H9 (cell line): Measurements from ENCODE around the gene NBL1. TPM values are rescaled to one million over a fixed set of nuclear protein-coding genes. Genes with fewer than 3 reads are reported as not detected.

ENCODE experiments used
- DNase-seq: peaks from one replicate; pipeline ENCODE4 v3.0.0-alpha.2; 2017
- H2AFZ ChIP-seq: one replicate; pipeline ENCODE4 v1.6.1; 2013; ENCODE audit warnings: mild to moderate bottlenecking, low read length, control low read depth, moderate library complexity
- H2AK5ac ChIP-seq: 2 replicates; pipeline ENCODE4 v1.6.1; 2013; ENCODE audit warnings: low read length, control low read depth, mixed read lengths; ENCODE audit not compliant: insufficient read length
- H2BK120ac ChIP-seq: one replicate; pipeline ENCODE4 v1.6.1; 2013; ENCODE audit warnings: low read depth, mild to moderate bottlenecking, low read length, control low read depth, inconsistent platforms; ENCODE audit not compliant: poor library complexity, severe bottlenecking
- H2BK12ac ChIP-seq: 2 replicates; pipeline ENCODE4 v1.6.1; 2013; ENCODE audit warnings: low read length, control low read depth, mixed read lengths, low read depth; ENCODE audit not compliant: insufficient read length
- H2BK15ac ChIP-seq: 2 replicates; pipeline ENCODE4 v1.6.1; 2013; ENCODE audit warnings: low read depth, low read length, control low read depth
- H2BK20ac ChIP-seq: one replicate; pipeline ENCODE4 v1.6.1; 2013; ENCODE audit warnings: low read depth, mild to moderate bottlenecking, low read length, control low read depth, inconsistent platforms; ENCODE audit not compliant: poor library complexity, severe bottlenecking
- H2BK5ac ChIP-seq: 2 replicates; pipeline ENCODE4 v1.6.1; 2013; ENCODE audit warnings: low read length, control low read depth, mixed read lengths; ENCODE audit not compliant: insufficient read length
- H3K14ac ChIP-seq: 2 replicates; pipeline ENCODE4 v1.6.1; 2013; ENCODE audit warnings: low read length, control low read depth; ENCODE audit not compliant: insufficient read depth
- H3K18ac ChIP-seq: 2 replicates; pipeline ENCODE4 v1.6.1; 2013; ENCODE audit warnings: low read depth, mild to moderate bottlenecking, mixed read lengths, low read length, control low read depth; ENCODE audit not compliant: insufficient read length
- H3K23ac ChIP-seq: 2 replicates; pipeline ENCODE4 v1.6.1; 2013; ENCODE audit warnings: low read length, control low read depth, mixed read lengths, low read depth; ENCODE audit not compliant: insufficient read length
- H3K23me2 ChIP-seq: 2 replicates; pipeline ENCODE4 v1.6.1; 2013; ENCODE audit warnings: low read depth, mild to moderate bottlenecking, mixed read lengths, low read length, control low read depth; ENCODE audit not compliant: insufficient read length, poor library complexity, severe bottlenecking
- H3K27ac ChIP-seq: 2 replicates; pipeline ENCODE4 v1.5.1; 2013; ENCODE audit warnings: low read length, control low read depth, mixed read lengths, low read depth; ENCODE audit not compliant: insufficient read length
- H3K27me3 ChIP-seq: 2 replicates; pipeline ENCODE4 v1.6.1; 2013; ENCODE audit warnings: low read length, control low read depth, inconsistent platforms; ENCODE audit not compliant: insufficient read depth
- H3K4ac ChIP-seq: 2 replicates; pipeline ENCODE4 v1.6.1; 2013; ENCODE audit warnings: low read depth, mild to moderate bottlenecking, control low read depth, inconsistent platforms, low read length, moderate library complexity
- H3K4me1 ChIP-seq: 2 replicates; pipeline ENCODE4 v1.6.1; 2013; ENCODE audit warnings: low read length, control low read depth, inconsistent platforms; ENCODE audit not compliant: insufficient read depth
- H3K4me2 ChIP-seq: 2 replicates; pipeline ENCODE4 v1.6.1; 2013; ENCODE audit warnings: low read length, control low read depth, mixed read lengths; ENCODE audit not compliant: insufficient read length, insufficient read depth
- H3K56ac ChIP-seq: 2 replicates; pipeline ENCODE4 v1.6.1; 2013; ENCODE audit warnings: low read depth, mild to moderate bottlenecking, mixed read lengths, low read length, control low read depth; ENCODE audit not compliant: insufficient read length
- H3K79me1 ChIP-seq: 2 replicates; pipeline ENCODE4 v1.6.1; 2013; ENCODE audit warnings: low read depth, mild to moderate bottlenecking, moderate library complexity, low read length, control low read depth, inconsistent platforms; ENCODE audit not compliant: insufficient read depth, poor library complexity, severe bottlenecking
- H3K79me2 ChIP-seq: 2 replicates; pipeline ENCODE4 v1.6.1; 2013; ENCODE audit warnings: low read length, control low read depth, inconsistent platforms; ENCODE audit not compliant: insufficient read depth
- H3K9ac ChIP-seq: 2 replicates; pipeline ENCODE4 v1.6.1; 2013; ENCODE audit warnings: low read length, control low read depth, mixed read lengths; ENCODE audit not compliant: insufficient read length; ENCODE audit errors: extremely low read depth
- H3K9me3 ChIP-seq: one replicate; pipeline ENCODE4 v1.6.1; 2013; ENCODE audit warnings: low read depth, low read length, inconsistent platforms; ENCODE audit not compliant: control insufficient read depth
- H3T11ph ChIP-seq: one replicate; pipeline ENCODE4 v1.6.1; 2013; ENCODE audit warnings: mild to moderate bottlenecking, low read length, control low read depth, inconsistent platforms
- H4K20me1 ChIP-seq: one replicate; pipeline ENCODE4 v1.6.1; 2013; ENCODE audit not compliant: control insufficient read depth, insufficient read length, insufficient read depth
- H4K5ac ChIP-seq: 2 replicates; pipeline ENCODE4 v1.6.1; 2013; ENCODE audit warnings: low read depth, mild to moderate bottlenecking, mixed read lengths, low read length, control low read depth; ENCODE audit not compliant: insufficient read length
- H4K8ac ChIP-seq: replicated peaks from 2 replicates; pipeline ENCODE4 v1.6.1; 2013; ENCODE audit warnings: low read length, control low read depth, mixed read lengths, low read depth; ENCODE audit not compliant: insufficient read length
- H4K91ac ChIP-seq: 2 replicates; pipeline ENCODE4 v1.6.1; 2013; ENCODE audit warnings: low read depth, mild to moderate bottlenecking, moderate library complexity, mixed read lengths, low read length, control low read depth; ENCODE audit not compliant: insufficient read length
- H3K27ac Mint-ChIP-seq, 3 experiments: 2 replicates in 2 of 3; 3 replicates in 1 of 3; pipeline ENCODE4 v1.8.0; 2020 to 2021; ENCODE audit warnings: mixed read lengths in 3 of 3, mild to moderate bottlenecking in 1 of 3, moderate library complexity in 1 of 3
- H3K27me3 Mint-ChIP-seq: 2 replicates; pipeline ENCODE4 v1.8.0; 2021; ENCODE audit warnings: low read depth, mild to moderate bottlenecking, moderate library complexity, mixed read lengths
- H3K36me3 Mint-ChIP-seq, 3 experiments: 2 replicates in 2 of 3; 3 replicates in 1 of 3; pipeline ENCODE4 v1.8.0; 2020 to 2021; ENCODE audit warnings: low read depth in 3 of 3, mixed read lengths in 3 of 3; ENCODE audit not compliant: insufficient read depth in 1 of 3
- H3K4me1 Mint-ChIP-seq, 2 experiments: 2 replicates each; pipeline ENCODE4 v1.8.0; 2020; ENCODE audit warnings: mixed read lengths in 2 of 2
- H3K4me3 Mint-ChIP-seq, 2 experiments: 2 replicates in 1 of 2; 3 replicates in 1 of 2; pipeline ENCODE4 v1.8.0; 2020 to 2021; ENCODE audit warnings: mild to moderate bottlenecking in 2 of 2, mixed read lengths in 2 of 2, moderate library complexity in 1 of 2
- H3K9me3 Mint-ChIP-seq, 2 experiments: 2 replicates in 1 of 2; 3 replicates in 1 of 2; pipeline ENCODE4 v1.8.0; 2020; ENCODE audit warnings: mild to moderate bottlenecking in 2 of 2, mixed read lengths in 2 of 2, moderate library complexity in 1 of 2
- WGBS: extraction: QIAGEN DNeasy Blood & Tissue Kit; methylation state at CpG from one replicate; pipeline ENCODE4 v1.1.7; 2013; ENCODE audit warnings: missing lambda C conversion rate, low lambda C conversion rate, mixed read lengths; ENCODE audit not compliant: insufficient read length; ENCODE audit errors: extremely low coverage; 5-methylcytosine and 5-hydroxymethylcytosine counted together
- total RNA-seq: library from RNA; stranded (reverse); gene quantifications from 2 replicates; pipeline ENCODE4 v1.2.1, GENCODE V29; 2021
- TF ChIP-seq, protein P1 (sequence below): fragments of 200-600 bp; sonication (generic); conservative IDR thresholded peaks from 3 replicates; pipeline ENCODE4 v1.8.0; 2021; ENCODE audit warnings: antibody characterized with exemption, mild to moderate bottlenecking

The NBL1 gene
- total RNA-seq, 1 experiment from 2014 or later = 6.4 TPM

DNA sequence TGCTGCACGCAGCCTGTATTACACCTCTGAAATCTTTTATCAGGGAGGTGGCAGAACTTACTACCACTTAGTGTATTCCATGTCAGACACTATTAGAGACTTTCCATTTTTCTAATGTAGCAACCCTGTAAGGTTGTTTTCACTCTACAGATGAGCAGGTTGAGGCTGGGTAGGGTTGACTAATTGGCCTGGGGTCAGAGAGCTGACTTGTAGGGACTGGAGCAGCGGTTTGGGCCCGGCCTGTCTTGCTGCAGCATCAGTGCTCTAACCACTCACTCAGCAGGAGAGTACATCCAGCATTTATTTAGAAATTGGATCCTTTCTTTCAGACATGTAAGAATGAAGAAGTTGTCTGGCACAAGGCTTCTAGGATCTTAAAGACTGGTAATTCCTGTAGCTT is 25.7 kb upstream of the NBL1 start:
- H2BK5ac ChIP-seq = no peak overlapping the region
- no peak overlapping the region for H4K91ac ChIP-seq
- peaks cover 5% of the 10 kb centered on the region; the same call in 1 of the 2 replicates for H3K79me2 ChIP-seq
- no CpG with 5 or more reads among the region's 3 CpGs for WGBS
- no peak overlapping the region for H3K14ac ChIP-seq
- H2AK5ac ChIP-seq = no peak overlapping the region
- no peak overlapping the region for H4K5ac ChIP-seq
- H3K56ac ChIP-seq = no peak overlapping the region
- no peak overlapping the region for H2BK15ac ChIP-seq
- H2BK120ac ChIP-seq = no peak overlapping the region
- no peaks in the 10 kb centered on the region for H4K20me1 ChIP-seq
- TF ChIP-seq, protein P1, sequence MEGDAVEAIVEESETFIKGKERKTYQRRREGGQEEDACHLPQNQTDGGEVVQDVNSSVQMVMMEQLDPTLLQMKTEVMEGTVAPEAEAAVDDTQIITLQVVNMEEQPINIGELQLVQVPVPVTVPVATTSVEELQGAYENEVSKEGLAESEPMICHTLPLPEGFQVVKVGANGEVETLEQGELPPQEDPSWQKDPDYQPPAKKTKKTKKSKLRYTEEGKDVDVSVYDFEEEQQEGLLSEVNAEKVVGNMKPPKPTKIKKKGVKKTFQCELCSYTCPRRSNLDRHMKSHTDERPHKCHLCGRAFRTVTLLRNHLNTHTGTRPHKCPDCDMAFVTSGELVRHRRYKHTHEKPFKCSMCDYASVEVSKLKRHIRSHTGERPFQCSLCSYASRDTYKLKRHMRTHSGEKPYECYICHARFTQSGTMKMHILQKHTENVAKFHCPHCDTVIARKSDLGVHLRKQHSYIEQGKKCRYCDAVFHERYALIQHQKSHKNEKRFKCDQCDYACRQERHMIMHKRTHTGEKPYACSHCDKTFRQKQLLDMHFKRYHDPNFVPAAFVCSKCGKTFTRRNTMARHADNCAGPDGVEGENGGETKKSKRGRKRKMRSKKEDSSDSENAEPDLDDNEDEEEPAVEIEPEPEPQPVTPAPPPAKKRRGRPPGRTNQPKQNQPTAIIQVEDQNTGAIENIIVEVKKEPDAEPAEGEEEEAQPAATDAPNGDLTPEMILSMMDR = no peak
- no peak overlapping the region for H3K9ac ChIP-seq
- no peak overlapping the region for H2AFZ ChIP-seq
- H3K4me2 ChIP-seq = no peak overlapping the region
- no peak overlapping the region for H3T11ph ChIP-seq
- Mint-ChIP-seq H3K4me1 (peaks cover 16 to 19% of the 10 kb centered on the region in 2 experiments), H3K27ac (no peak overlapping the region), H3K27me3 (no peaks in the 10 kb centered on the region), H3K4me3 (no peak overlapping the region), H3K9me3 (no peaks in the 10 kb centered on the region), H3K36me3 (peaks cover 0 to 16% (median 3%) of the 10 kb centered on the region in 3 experiments; a peak in 3 of 7 replicates)
- H4K8ac ChIP-seq = no peak overlapping the region
- DNase-seq = no peak
- H3K23me2 ChIP-seq = no peaks in the 10 kb centered on the region
- H3K4me1 ChIP-seq = peaks cover 5% of the 10 kb centered on the region; the same call in 1 of the 2 replicates
- no peak overlapping the region for H3K4ac ChIP-seq
- peaks cover 3% of the 10 kb centered on the region for H3K79me1 ChIP-seq
- no peak overlapping the region for H3K27ac ChIP-seq
- no peaks in the 10 kb centered on the region for H3K9me3 ChIP-seq
- no peaks in the 10 kb centered on the region for H3K27me3 ChIP-seq
- no peak overlapping the region for H3K18ac ChIP-seq
- H3K23ac ChIP-seq = no peak overlapping the region
- H2BK12ac ChIP-seq = no peak overlapping the region
- H2BK20ac ChIP-seq = no peak overlapping the region
